ENCODE data around the gene TMEM38A. TPM values are rescaled to one million over a fixed set of nuclear protein-coding genes. Genes with fewer than 3 reads are reported as not detected.

Gene TMEM38A
- total RNA-seq, 4 donors from 2014 or later, result 2.3 to 2.8 (median 2.7) TPM

DNA sequence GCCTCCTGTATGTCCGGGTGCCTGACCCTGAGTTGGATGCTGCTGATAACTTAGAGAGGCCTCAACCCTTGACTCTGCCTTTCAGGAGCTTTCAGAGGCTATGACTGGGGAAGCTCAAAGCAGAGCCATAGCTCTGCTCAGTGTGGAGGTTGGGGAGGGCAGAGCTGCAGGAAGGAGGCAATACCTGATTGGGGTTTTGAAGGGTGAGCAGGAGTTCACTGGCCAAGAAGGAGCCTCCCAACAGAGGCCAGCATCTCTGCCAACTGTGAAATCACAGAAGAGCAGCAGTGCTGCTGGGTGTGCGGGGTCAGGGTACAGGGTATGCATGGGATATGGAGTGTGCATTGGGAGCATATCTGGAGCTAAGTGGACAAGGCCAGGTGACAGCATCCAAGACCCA is 21.6 kb downstream of the TMEM38A start:
- WGBS, result 90% methylated on average over 2 of the region's 2 CpGs

DNA sequence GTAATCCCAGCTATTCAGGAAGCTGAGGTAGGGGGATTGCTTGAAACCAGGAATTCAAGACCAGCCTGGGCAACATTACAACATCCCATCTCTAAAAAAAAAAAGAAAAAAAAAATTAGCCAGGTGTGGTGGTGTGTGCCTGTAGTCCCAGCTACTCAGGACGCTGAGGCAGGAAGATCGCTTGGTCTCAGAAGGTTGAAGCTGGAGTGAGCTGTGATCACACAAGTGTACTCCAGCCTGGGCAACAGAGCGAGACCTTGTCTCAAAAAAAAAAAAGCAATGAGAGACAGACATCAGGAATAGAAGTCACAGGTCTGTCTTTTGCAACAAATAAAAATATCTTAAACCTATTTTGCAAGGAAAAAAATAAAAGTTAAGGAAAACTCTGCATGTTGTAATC is 23.3 kb downstream of the TMEM38A start:
- no peaks in the 10 kb centered on the region for H3K27me3 ChIP-seq
- TF ChIP-seq EP300 (IDR thresholded peaks at IDR 0.05) (no peak), POLR2AphosphoS5 (IDR thresholded peaks at IDR 0.05) (no peak), POLR2A (IDR thresholded peaks at IDR 0.05) (no peak)
- TF ChIP-seq, protein P1, sequence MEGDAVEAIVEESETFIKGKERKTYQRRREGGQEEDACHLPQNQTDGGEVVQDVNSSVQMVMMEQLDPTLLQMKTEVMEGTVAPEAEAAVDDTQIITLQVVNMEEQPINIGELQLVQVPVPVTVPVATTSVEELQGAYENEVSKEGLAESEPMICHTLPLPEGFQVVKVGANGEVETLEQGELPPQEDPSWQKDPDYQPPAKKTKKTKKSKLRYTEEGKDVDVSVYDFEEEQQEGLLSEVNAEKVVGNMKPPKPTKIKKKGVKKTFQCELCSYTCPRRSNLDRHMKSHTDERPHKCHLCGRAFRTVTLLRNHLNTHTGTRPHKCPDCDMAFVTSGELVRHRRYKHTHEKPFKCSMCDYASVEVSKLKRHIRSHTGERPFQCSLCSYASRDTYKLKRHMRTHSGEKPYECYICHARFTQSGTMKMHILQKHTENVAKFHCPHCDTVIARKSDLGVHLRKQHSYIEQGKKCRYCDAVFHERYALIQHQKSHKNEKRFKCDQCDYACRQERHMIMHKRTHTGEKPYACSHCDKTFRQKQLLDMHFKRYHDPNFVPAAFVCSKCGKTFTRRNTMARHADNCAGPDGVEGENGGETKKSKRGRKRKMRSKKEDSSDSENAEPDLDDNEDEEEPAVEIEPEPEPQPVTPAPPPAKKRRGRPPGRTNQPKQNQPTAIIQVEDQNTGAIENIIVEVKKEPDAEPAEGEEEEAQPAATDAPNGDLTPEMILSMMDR (IDR thresholded peaks at IDR 0.05), result no peak
- no peaks in the 10 kb centered on the region for H3K4me1 ChIP-seq
- DNase-seq (ENCODE audit: low spot score in 2 of 2), result no peak
- no peak overlapping the region for H3K4me3 ChIP-seq
- no peak overlapping the region for H3K27ac ChIP-seq
- WGBS, result 90% methylated on average over 3 of the region's 3 CpGs
- H3K36me3 ChIP-seq, result peaks cover 14% of the 10 kb centered on the region
- H3K9me3 ChIP-seq, result peaks cover 5% of the 10 kb centered on the region

More for the DNA sequence above, 21.6 kb downstream of the TMEM38A start:
- peaks cover 5% of the 10 kb centered on the region for H3K9me3 ChIP-seq
- no peaks in the 10 kb centered on the region for H3K4me1 ChIP-seq
- no peak for DNase-seq (ENCODE audit: low spot score in 2 of 2)
- no peaks in the 10 kb centered on the region for H3K27me3 ChIP-seq
- TF ChIP-seq POLR2AphosphoS5 (IDR thresholded peaks at IDR 0.05) (no peak), POLR2A (IDR thresholded peaks at IDR 0.05) (no peak), EP300 (IDR thresholded peaks at IDR 0.05) (no peak)
- TF ChIP-seq, protein P1 (IDR thresholded peaks at IDR 0.05), result no peak
- no peak overlapping the region for H3K4me3 ChIP-seq
- H3K36me3 ChIP-seq, result peaks cover 14% of the 10 kb centered on the region
- H3K27ac ChIP-seq, result no peak overlapping the region

DNA sequence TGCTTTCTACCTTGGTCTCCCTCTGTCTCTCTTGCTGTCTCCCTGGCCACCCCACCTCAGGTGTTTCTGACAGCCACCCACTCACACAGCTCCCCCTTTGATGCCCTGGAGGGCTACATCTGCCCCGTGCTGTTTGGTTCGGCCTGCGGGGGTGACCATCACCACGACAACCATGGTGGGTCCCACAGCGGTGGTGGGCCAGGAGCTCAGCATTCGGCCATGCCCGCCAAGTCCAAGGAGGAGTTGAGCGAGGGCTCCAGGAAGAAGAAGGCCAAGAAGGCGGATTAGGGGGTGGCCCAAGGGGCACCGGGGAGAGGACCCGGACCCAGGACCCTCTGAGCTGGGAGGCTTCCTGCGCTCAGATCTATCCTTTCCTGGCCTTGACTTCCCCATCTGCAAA is 27.1 kb downstream of the TMEM38A start:
- Histone ChIP-seq H3K36me3 (no peaks in the 10 kb centered on the region), H3K9me3 (peaks cover 6% of the 10 kb centered on the region), H3K27ac (no peak overlapping the region), H3K4me1 (no peaks in the 10 kb centered on the region), H3K4me3 (no peak overlapping the region), H3K27me3 (no peaks in the 10 kb centered on the region)
- no peak for TF ChIP-seq POLR2A (IDR thresholded peaks at IDR 0.05)
- TF ChIP-seq POLR2AphosphoS5 (IDR thresholded peaks at IDR 0.05), result no peak
- TF ChIP-seq, protein P1 (IDR thresholded peaks at IDR 0.05), result no peak
- no peak for TF ChIP-seq EP300 (IDR thresholded peaks at IDR 0.05)
- DNase-seq (ENCODE audit: low spot score in 2 of 2), result no peak
- WGBS, result 94% methylated on average over 12 of the region's 12 CpGs

DNA sequence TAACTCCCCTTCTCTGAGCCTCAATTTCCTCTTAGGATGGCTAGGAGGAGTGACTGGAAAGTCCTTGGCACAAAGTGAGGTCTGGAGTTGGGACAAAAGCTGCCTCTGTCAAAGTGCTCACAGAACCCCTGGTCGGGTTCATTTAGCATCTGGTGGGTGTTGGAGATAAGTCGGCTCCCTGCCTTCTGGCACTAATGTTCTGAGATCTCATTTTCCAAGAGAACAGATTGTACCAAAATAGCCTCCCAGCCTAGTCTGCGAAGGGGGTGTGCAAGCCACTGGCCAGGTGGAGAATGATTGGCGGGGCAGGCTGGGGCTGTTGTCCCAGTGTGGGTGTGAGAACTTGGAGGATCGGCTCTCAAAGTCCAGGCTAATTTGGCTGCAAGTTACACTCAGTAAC is 38.0 kb downstream of the TMEM38A start:
- Histone ChIP-seq H3K27ac (no peak overlapping the region), H3K9me3 (no peaks in the 10 kb centered on the region), H3K4me1 (peaks cover 7% of the 10 kb centered on the region), H3K27me3 (no peaks in the 10 kb centered on the region), H3K4me3 (no peak overlapping the region), H3K36me3 (no peaks in the 10 kb centered on the region)
- DNase-seq (ENCODE audit: low spot score in 2 of 2), result no peak
- TF ChIP-seq POLR2AphosphoS5 (IDR thresholded peaks at IDR 0.05), result no peak
- TF ChIP-seq EP300 (IDR thresholded peaks at IDR 0.05), result no peak
- no peak for TF ChIP-seq POLR2A (IDR thresholded peaks at IDR 0.05)
- TF ChIP-seq, protein P1 (IDR thresholded peaks at IDR 0.05), result no peak
- 45% methylated on average over 3 of the region's 5 CpGs for WGBS

DNA sequence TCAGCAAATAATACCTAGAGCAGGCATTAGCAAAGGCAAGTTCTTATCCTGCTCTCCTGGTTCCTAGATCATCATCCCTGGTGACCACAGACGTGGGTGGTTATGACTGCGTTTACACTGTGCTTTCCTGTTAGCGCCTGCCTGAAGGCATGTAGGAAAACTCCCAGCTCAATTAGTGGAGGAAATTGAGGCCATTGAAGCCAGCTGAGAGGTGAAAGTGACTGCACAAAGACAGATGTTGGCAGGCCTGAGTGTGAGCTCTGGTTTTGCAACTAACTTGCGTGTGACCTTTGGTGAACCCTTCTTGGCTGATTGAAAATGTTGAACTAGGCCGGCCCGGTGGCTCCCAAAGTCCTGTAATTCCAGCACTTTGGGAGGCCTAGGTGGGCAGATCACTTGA is 41.2 kb downstream of the TMEM38A start:
- DNase-seq (ENCODE audit: low spot score in 2 of 2), result peak; percentile 64 to 79
- H3K9me3 ChIP-seq, result no peaks in the 10 kb centered on the region
- H3K27me3 ChIP-seq, result peaks cover 6% of the 10 kb centered on the region
- 31% methylated on average over 6 of the region's 6 CpGs for WGBS
- no peak overlapping the region for H3K27ac ChIP-seq
- no peaks in the 10 kb centered on the region for H3K36me3 ChIP-seq
- no peak overlapping the region for H3K4me3 ChIP-seq
- TF ChIP-seq POLR2A (IDR thresholded peaks at IDR 0.05) (no peak), EP300 (IDR thresholded peaks at IDR 0.05) (no peak), POLR2AphosphoS5 (IDR thresholded peaks at IDR 0.05) (peak in 2 of 3 donors; percentile 64 to 86)
- TF ChIP-seq, protein P1 (IDR thresholded peaks at IDR 0.05), result no peak
- peaks cover 7% of the 10 kb centered on the region for H3K4me1 ChIP-seq

Data from suprapubic skin (tissue), 4 donors.